ENCODE measurements around the gene KIF16B. TPM values are rescaled to one million over a fixed set of nuclear protein-coding genes. Genes with fewer than 3 reads are reported as not detected.

The KIF16B gene
- total and polyA plus RNA-seq, 2 experiments from 2014 or later: 8.2 to 26.5 TPM

GRCh38 chr20:16388731-16389130 is 184.5 kb downstream of the KIF16B start:
- no peak overlapping the region for H3K4me3 ChIP-seq
- TF ChIP-seq, protein P1, sequence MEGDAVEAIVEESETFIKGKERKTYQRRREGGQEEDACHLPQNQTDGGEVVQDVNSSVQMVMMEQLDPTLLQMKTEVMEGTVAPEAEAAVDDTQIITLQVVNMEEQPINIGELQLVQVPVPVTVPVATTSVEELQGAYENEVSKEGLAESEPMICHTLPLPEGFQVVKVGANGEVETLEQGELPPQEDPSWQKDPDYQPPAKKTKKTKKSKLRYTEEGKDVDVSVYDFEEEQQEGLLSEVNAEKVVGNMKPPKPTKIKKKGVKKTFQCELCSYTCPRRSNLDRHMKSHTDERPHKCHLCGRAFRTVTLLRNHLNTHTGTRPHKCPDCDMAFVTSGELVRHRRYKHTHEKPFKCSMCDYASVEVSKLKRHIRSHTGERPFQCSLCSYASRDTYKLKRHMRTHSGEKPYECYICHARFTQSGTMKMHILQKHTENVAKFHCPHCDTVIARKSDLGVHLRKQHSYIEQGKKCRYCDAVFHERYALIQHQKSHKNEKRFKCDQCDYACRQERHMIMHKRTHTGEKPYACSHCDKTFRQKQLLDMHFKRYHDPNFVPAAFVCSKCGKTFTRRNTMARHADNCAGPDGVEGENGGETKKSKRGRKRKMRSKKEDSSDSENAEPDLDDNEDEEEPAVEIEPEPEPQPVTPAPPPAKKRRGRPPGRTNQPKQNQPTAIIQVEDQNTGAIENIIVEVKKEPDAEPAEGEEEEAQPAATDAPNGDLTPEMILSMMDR (IDR thresholded peaks at IDR 0.05; ENCODE audit: low read depth, low read length): no peak
- H3K36me3 ChIP-seq: no peaks in the 10 kb centered on the region
- H3K27me3 ChIP-seq: no peaks in the 10 kb centered on the region
- no peak overlapping the region for H3K27ac ChIP-seq
- H3K9me3 ChIP-seq (ENCODE audit: low read depth): no peaks in the 10 kb centered on the region
- DNase-seq (ENCODE audit: low read depth in 1 of 2, low spot score in 1 of 2): no peak
- H3K4me1 ChIP-seq (ENCODE audit: low read depth): no peaks in the 10 kb centered on the region

DNA sequence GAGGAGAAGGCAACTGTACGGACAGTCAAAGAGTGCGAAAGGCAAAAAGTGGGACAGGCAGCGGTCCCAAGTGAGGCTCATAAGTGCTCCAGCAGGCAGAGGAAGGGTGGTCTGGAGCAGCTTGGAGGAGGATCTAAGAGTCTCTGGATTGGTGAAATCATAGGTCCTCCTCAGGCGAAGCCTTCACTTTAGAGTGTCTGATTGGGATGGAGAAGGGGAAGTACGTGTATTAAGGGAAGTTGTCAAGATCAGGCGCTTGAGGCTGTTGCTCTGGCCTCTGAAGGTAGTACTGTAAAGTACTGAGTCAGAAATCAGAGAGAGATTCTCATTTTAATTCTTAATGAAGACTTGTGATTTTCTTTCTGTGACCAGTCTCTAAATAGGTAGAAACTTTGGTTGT is 185.6 kb downstream of the KIF16B start:
- H3K36me3 ChIP-seq: no peaks in the 10 kb centered on the region
- H3K4me1 ChIP-seq (ENCODE audit: low read depth): no peaks in the 10 kb centered on the region
- no peak for DNase-seq (ENCODE audit: low read depth in 1 of 2, low spot score in 1 of 2)
- H3K27ac ChIP-seq: no peak overlapping the region
- no peaks in the 10 kb centered on the region for H3K9me3 ChIP-seq (ENCODE audit: low read depth)
- H3K27me3 ChIP-seq: no peaks in the 10 kb centered on the region
- no peak overlapping the region for H3K4me3 ChIP-seq
- TF ChIP-seq, protein P1 (IDR thresholded peaks at IDR 0.05; ENCODE audit: low read depth, low read length): no peak

DNA sequence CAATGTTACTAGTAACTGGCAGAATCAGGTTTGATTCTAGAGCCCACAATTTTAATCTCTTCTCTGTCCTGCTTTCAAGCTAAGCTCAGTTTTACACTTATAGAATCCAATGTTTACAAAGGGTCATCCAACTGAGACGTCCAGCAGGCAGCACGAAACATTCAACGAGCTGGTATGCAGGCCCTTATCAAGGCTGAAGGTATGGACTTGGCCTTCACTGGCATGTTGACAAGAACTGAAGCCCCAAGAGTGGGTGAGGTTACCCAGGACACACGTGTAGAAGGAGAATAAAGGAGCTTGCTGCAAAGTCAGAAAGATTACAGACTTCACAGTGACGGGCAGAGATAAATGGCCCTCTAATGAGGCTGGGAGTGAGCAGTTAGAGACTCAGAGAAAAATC is 187.4 kb downstream of the KIF16B start:
- H3K4me1 ChIP-seq (ENCODE audit: low read depth): no peaks in the 10 kb centered on the region
- no peaks in the 10 kb centered on the region for H3K27me3 ChIP-seq
- H3K9me3 ChIP-seq (ENCODE audit: low read depth): no peaks in the 10 kb centered on the region
- DNase-seq (ENCODE audit: low read depth in 1 of 2, low spot score in 1 of 2): peak in 1 of 2 donors; percentile 71
- TF ChIP-seq, protein P1 (IDR thresholded peaks at IDR 0.05; ENCODE audit: low read depth, low read length): no peak
- H3K4me3 ChIP-seq: no peak overlapping the region
- H3K27ac ChIP-seq: peak overlapping the region; percentile 3
- no peaks in the 10 kb centered on the region for H3K36me3 ChIP-seq

GRCh38 chr20:16385462-16385861 is 187.8 kb downstream of the KIF16B start:
- no peak overlapping the region for H3K4me3 ChIP-seq
- H3K9me3 ChIP-seq (ENCODE audit: low read depth): no peaks in the 10 kb centered on the region
- no peaks in the 10 kb centered on the region for H3K4me1 ChIP-seq (ENCODE audit: low read depth)
- H3K27me3 ChIP-seq: no peaks in the 10 kb centered on the region
- TF ChIP-seq, protein P1 (IDR thresholded peaks at IDR 0.05; ENCODE audit: low read depth, low read length): no peak
- no peaks in the 10 kb centered on the region for H3K36me3 ChIP-seq
- H3K27ac ChIP-seq: peak overlapping the region; percentile 3
- peak in 1 of 2 donors; percentile 4 for DNase-seq (ENCODE audit: low read depth in 1 of 2, low spot score in 1 of 2)

DNA sequence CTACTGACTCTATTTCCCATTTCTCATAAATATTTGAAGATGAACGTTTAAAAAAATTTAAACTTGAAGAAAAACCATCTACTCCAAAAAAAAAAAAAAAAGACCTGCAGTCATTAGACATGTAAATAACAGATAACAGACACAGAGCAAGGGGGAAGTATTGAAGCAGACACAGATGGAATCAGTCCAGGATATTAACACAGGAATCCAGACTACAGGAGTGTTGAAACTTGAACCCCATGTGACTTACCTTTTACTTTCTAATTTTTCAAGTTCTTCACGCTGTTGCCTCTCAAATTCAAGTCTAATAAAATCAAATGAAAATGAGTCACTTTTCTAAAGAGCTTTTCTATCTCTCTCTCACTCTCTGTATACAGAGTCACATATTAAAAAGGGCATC is 191.8 kb downstream of the KIF16B start:
- Histone ChIP-seq H3K9me3 (ENCODE audit: low read depth) (no peaks in the 10 kb centered on the region), H3K27ac (no peak overlapping the region), H3K4me3 (no peak overlapping the region), H3K4me1 (ENCODE audit: low read depth) (no peaks in the 10 kb centered on the region), H3K36me3 (no peaks in the 10 kb centered on the region), H3K27me3 (no peaks in the 10 kb centered on the region)
- peak in 1 of 2 donors; percentile 8 for DNase-seq (ENCODE audit: low read depth in 1 of 2, low spot score in 1 of 2)
- TF ChIP-seq, protein P1 (IDR thresholded peaks at IDR 0.05; ENCODE audit: low read depth, low read length): no peak
